Embryonic facial prominence (tissue), 1 donor: ENCODE measurements around the gene LZTS2.
"Not testable (repeated sequence)": the region's sequence is repeated elsewhere in the genome, so short reads cannot be mapped to it uniquely, and the experiment has no call there.

Experiments
- DNase-seq: peaks from one replicate; pipeline ENCODE4 v3.0.0-alpha.2; 2016; ENCODE audit errors: extremely low spot score

The LZTS2 gene, protein sequence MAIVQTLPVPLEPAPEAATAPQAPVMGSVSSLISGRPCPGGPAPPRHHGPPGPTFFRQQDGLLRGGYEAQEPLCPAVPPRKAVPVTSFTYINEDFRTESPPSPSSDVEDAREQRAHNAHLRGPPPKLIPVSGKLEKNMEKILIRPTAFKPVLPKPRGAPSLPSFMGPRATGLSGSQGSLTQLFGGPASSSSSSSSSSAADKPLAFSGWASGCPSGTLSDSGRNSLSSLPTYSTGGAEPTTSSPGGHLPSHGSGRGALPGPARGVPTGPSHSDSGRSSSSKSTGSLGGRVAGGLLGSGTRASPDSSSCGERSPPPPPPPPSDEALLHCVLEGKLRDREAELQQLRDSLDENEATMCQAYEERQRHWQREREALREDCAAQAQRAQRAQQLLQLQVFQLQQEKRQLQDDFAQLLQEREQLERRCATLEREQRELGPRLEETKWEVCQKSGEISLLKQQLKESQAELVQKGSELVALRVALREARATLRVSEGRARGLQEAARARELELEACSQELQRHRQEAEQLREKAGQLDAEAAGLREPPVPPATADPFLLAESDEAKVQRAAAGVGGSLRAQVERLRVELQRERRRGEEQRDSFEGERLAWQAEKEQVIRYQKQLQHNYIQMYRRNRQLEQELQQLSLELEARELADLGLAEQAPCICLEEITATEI

DNA sequence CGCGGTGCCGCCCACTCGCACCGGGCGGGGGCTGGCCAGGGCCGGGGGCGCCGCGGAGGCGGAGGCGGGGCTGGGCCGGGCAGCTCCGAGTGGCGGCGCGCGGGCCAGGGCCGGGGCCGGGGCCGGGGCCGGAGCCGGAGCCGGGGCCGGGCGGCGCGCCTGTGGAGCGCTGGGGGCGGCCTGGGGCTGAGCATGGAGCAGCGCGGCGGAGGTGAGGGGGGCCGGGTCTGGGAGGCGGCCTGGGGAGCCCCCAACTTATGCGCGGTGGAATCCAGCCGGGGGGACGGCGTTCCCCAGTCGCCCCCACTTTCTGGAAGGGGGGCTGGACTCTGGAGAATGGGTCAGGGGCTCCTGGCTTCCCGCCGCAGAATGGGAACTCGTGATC lies at the start of gene LZTS2:
Gene LZTS2 (plus strand): TSS at position 67 of the 385 bp plus-strand sequence. CDS start 2,731 bp downstream, outside the sequence.
- no peak for DNase-seq

GRCh38 chr10:100960251-100960650 lies 39.4 kb upstream of the LZTS2 start:
- no peak for DNase-seq

DNA sequence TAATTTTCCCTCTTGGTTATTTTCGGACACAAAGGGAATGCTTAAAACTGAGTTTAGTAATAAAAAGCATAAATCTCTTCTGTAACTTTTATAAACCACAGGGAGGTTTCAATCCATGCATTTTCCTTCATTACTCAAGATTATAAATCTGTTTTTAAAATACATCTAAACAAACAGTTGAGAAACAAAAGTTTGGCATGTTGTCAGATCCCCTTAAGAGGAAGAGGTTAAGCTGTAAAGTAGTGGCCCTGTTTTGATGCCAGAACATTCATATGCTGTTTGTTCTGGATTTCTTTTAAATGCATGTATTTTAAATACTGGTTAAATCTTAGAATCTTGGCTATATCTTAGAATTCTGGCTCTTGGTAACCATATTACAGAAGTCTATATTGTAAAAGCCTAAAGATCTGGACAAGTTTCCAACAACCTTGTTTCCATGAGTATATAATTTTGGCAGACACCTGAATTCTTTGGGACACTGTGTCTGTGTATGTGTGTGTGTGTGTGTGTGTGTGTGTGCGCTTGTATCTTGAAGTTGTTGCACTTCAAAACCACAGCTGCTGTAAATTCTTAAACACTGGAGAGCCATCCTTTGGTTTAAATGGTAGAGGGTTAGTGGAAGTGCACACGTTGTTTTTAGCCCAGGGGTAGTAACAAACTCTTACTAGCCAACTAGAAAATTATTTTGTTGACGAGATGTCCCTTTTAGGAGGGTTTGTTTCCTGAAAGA lies 37.1 kb upstream of the LZTS2 start:
- no peak for DNase-seq

DNA sequence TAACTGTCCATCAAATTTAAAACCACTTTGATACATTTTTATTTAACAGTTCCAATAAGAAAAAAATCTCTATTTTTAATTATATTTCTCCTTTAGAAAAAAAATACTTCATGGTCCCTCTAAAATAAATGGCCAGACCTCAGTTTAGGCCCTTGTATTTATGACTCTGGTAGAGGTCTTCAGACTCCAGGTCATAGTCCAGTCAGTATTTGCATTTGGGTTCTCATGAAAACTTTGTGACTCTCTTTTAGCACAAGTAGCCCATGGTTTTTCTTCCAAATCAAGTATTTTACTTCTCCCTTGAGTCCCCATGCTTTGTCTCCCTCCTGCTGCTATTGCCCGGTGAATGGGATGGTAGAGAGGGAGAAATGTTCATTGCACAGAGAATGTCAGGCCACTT lies 35.8 kb upstream of the LZTS2 start:
- no peak for DNase-seq

DNA sequence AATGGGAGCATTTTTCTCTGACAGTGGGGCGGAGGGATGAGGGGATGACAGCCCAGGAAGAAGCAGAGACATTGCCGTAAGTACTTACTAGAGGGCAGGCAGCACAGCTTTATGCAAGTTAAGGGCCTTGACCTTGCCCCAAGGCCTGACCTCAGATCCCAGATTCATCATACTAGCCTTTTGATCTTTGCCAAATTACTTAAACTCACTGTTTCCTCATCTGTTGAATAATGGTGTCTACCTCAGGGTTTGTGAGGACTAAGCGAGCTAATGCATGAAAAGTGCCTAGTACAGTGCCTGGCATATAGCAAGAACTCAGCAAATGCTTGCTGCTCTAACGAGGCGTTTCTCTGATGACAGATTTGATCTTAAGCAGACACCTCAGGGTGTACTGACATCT lies 33.8 kb upstream of the LZTS2 start:
- no peak for DNase-seq

GRCh38 chr10:100966887-100967286 lies 32.7 kb upstream of the LZTS2 start:
- DNase-seq: no peak

GRCh38 chr10:100967332-100967731 lies 32.3 kb upstream of the LZTS2 start:
- no peak for DNase-seq

DNA sequence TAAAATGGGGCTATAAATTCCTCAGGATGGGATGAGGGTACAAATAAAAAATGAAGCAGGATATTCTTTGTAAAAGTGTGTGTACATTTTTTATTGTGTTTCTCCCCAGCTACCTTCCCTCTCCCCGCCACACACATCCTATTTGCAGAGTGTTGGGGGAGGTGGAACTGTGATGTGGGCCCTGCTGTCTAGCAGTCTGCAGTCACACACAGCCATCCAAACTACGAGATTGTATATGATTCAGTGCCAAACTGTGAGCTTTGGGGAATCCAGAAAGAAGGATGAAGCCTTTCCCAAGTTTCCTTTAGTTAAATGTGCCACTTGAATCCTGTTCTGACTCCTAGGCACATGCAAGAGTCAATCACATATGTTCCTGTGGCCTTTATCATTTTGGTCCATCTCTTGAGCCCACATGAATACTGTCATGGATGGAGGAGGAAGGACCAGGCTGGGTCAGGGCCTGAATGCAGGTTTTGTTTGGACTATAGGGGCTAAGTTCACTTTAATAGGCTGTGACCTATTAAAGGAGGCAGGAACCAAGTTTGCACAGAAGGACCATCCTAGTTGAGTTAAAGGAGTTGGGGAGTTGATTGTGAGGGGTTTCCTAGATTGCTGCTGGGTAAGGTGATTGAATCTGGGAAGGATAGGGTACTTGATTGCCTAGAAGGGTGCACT lies 31.4 kb upstream of the LZTS2 start:
- no peak for DNase-seq

DNA sequence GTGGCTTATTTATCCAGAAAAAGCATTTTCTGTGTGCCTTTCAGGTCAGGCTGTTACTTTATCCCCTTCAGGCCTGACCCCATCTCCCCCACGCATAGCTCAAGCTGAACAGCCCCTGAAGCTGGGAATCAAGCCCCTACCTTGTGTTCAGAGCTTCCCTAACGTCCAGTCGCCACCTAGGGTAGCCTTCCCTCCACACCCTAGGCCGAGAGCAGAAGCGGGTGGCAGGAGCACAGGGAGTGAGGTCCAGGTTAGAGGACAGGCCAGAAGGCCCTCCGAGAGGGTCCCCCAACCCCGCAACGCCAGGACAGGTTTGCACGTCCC lies 30.8 kb upstream of the LZTS2 start:
- no peak for DNase-seq

GRCh38 chr10:100969187-100970075 lies 30.2 kb upstream of the LZTS2 start, which contains the start of gene SEMA4G:
SEMA4G (plus strand) TSS chr10:100969504; CDS start chr10:100972913, 3,409 bp downstream.
- DNase-seq: no peak

DNA sequence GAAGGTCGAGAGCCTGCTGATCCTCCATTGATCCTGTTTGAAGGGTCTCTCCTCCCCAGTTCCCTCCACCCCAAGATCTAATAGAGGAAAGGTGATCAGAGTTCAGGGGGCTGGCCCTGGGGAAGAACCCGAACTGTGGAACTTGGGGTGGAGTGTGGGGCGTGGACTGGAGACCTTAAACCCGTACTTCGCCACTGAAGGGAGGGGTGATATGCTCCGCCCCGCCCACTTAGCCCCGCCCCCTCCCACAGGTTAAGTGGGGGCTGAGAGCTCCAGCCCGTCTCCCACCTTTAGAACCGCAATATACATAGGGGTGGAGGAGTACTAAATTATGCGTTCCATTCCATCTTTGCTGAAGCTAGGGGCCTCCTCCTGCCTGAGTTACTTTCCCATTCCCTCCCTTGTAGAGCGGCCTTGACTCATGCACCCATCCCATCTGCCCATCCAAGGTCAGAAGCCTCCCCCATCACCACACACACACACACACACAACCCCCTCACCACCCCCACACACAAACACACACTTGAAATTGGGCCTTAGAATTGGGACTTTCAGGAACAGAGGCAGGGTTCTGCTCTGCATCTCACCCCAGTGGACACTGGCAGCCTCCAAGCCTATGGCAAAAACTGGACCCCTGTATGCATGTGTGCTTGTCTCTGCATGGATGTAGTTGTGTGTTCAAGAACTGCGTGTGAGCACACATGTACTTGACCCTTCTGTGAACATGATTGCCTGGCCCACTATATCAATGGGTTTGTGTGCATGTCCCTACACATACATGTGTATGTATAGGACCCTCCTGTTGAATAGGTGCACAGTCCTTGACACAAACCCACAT lies 29.3 kb upstream of the LZTS2 start:
- DNase-seq: no peak

DNA sequence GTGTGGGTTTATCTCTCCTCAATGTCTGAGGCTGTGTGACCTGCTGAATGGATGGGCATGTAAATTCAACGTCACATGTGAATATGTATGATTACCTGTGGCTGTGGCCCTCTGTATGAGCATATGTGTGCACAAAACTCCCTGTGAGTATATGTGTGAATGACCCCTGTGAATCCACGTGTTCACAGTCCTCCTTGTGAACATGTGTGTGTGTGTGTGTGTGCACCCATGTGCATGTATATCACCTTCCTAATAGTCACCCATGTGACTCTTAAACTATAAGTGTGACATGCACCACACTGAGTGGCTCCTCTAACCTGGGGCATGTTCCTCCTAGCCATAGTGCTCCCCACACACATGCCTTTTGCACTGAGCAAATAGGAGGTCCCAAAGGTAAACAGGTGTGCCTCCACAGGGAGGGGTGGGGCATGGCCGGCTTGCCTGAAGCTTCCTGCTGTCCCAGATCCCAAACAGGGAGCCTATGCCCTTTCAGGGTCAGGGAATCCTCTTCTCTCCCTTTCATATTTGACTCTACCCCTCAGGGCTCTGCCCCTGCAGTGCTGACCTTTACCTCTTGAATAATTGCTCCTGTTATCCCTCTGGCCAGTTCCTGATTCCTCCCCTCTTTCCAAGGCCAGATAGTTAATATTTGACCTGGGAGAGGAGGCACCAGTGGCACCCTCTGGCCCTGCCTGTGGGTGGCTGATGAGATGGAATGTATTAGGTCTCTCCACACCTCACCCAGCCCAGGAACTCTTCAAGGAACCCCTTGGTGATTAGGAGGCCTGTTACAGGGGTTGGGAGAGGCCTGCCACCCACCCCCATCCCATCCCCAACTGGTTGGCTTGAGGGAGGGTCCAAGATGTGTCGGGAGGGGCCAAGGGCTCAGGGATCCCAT lies 28.4 kb upstream of the LZTS2 start:
- no peak for DNase-seq

DNA sequence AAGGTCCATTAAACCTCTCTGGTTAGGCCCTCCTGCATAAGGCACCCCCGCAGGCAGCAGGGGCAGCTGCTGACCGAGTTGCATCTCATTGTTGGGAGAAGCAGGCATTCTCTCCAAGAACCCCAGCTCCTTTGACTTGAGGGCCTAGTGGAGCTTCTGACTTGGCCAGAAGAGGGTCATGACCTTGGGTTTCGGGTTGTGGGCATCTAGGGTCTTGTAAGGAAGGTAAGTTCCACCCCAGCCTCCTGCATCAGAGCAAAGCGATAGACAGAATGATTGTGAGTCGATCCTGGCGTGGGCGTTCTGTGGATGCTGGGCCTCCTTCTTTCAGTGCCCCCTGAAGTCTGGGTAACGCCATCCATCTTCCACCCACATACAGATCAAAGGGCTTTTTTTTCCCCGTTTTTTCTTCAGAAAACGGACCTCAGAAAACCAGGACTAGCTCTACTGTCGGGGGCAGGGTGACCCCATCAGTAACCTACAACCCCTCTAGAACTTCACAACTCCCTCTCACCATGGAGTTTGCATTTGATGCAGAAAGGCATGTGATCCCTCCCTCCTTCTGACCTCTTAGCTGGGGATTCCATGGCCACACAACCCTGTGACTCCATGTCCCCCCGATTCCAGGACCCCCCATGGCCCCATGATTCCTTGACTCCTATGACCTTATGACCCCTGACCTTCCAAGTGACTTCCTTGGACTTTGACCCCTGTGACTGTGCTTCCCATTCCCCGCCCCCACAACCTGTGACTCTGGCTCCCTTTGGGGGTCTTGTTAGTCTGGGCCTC lies 27.3 kb upstream of the LZTS2 start:
- no peak for DNase-seq

- no peak for DNase-seq
Measured at GRCh38 chr10:100972904-100973535, 26.6 kb upstream of the LZTS2 start.

DNA sequence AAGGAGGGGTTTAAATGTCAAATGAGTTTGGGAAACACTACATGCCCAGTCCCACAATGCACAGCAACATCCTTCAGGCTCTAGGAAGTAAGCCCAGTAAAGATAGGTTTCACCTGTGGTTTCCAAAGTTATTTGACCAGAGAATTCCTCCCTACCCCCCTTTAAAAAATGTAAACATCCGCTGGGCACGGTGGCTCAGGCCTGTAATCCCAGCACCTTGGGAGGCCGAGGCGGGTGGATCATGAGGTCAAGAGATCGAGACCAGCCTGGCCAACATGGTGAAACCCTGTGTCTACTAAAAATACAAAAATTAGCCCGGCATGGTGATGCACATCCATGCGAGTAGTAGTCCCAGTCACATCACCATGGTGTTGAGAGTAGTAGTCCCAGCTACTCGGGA lies 24.2 kb upstream of the LZTS2 start:
- DNase-seq: not testable (repeated sequence)

DNA sequence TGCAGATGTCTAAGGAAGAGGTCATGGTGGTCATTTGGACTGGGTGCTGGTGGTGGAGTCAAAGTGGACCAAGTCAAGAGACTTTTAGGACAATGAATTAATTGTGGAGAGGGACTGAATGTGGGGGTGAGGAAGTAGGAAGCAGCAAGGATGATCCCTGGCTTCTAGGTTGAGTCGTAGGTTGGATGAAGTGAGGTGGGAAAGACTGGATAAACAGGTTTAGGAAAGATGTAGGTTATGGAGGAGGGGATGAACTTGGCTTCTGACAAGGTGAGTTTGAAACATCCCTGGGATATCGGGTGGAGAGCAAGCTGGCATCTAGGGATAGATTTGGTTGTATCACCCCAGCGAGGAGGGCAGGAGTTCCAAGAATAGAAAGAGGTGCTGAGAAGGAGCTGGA lies 22.7 kb upstream of the LZTS2 start:
- DNase-seq: no peak

GRCh38 chr10:100977436-100977835 lies 22.2 kb upstream of the LZTS2 start:
- DNase-seq: no peak
